Activated naive CD4-positive, alpha-beta T cell treated with anti-CD3 and anti-CD28 coated beads, Interleukin-2, amount 50 U/mL, for 16 hours (primary cell): ENCODE measurements around the gene USP14.
"Not testable (repeated sequence)": the region's sequence is repeated elsewhere in the genome, so short reads cannot be mapped to it uniquely, and the experiment has no call there.

Source experiments
- DNase-seq: peaks from one replicate; pipeline ENCODE4 v3.0.0-alpha.2; 2020

USP14 gene

GRCh38 chr18:158128-159036 is at the start of gene USP14:
Gene USP14 (plus strand): TSS chr18:158557. CDS start chr18:158699, 142 bp downstream.
- DNase-seq, result peak; percentile 99

GRCh38 chr18:108665-109063 is 49.7 kb upstream of the USP14 start:
- DNase-seq, result not testable (repeated sequence)

- peak; percentile 35 for DNase-seq
These were observed 49.0 kb upstream of the USP14 start for GRCh38 chr18:109130-109921.

- not testable (repeated sequence) for DNase-seq
These were observed 48.5 kb upstream of the USP14 start for GRCh38 chr18:109922-110261.

GRCh38 chr18:110351-111201 is 47.8 kb upstream of the USP14 start:
- peak; percentile 57 for DNase-seq

GRCh38 chr18:111306-112014 is 46.9 kb upstream of the USP14 start:
- DNase-seq, result peak; percentile 68

GRCh38 chr18:112015-112733 is 46.2 kb upstream of the USP14 start:
- peak; percentile 33 for DNase-seq

GRCh38 chr18:120539-121260 is 37.7 kb upstream of the USP14 start:
- DNase-seq, result not testable (repeated sequence)

GRCh38 chr18:135045-135444 is 23.3 kb upstream of the USP14 start:
- no peak for DNase-seq

GRCh38 chr18:136433-136832 is 21.9 kb upstream of the USP14 start:
- DNase-seq, result peak; percentile 25

GRCh38 chr18:137327-137726 is 21.0 kb upstream of the USP14 start:
- DNase-seq, result no peak

GRCh38 chr18:140670-141266 is 17.6 kb upstream of the USP14 start:
- DNase-seq, result no peak

- not testable (repeated sequence) for DNase-seq
These were observed 15.6 kb upstream of the USP14 start for GRCh38 chr18:142624-143296.

GRCh38 chr18:148841-149240 is 9.5 kb upstream of the USP14 start:
- DNase-seq, result no peak

- DNase-seq, result no peak
These were observed 4.2 kb upstream of the USP14 start for GRCh38 chr18:154151-154550.

GRCh38 chr18:155688-156087 is 2.7 kb upstream of the USP14 start:
- DNase-seq, result no peak

GRCh38 chr18:156514-157230 is 1.7 kb upstream of the USP14 start:
- DNase-seq, result no peak

- DNase-seq, result no peak
These were observed 788 bp downstream of the USP14 start for GRCh38 chr18:159037-159652.

- no peak for DNase-seq
These were observed 1.6 kb downstream of the USP14 start for GRCh38 chr18:159933-160332.
